OCI-LY1 (cell line): ENCODE results near the gene OGN.

ENCODE experiments used
- H2AFZ ChIP-seq: fragments of 200-600 bp; sonication (generic), shearing (Covaris generic); 2 replicates; pipeline ENCODE4 v1.6.0; 2014; ENCODE audit warnings: antibody characterized with exemption, mild to moderate bottlenecking, low read length
- H3F3A ChIP-seq: fragments of 200-600 bp; sonication (generic), shearing (Covaris generic); 2 replicates; pipeline ENCODE4 v1.6.0; 2014; ENCODE audit warnings: mild to moderate bottlenecking, antibody characterized with exemption, low read length, moderate library complexity; ENCODE audit not compliant: insufficient read depth
- H3K27ac ChIP-seq: fragments of 200-600 bp; sonication (generic); 2 replicates; pipeline ENCODE4 v1.5.1; 2014; ENCODE audit warnings: low read length, mixed run types, mild to moderate bottlenecking, low read depth; ENCODE audit not compliant: poor library complexity, severe bottlenecking
- H3K27me3 ChIP-seq: fragments of 200-600 bp; sonication (generic); 2 replicates; pipeline ENCODE4 v1.6.0; 2014; ENCODE audit warnings: antibody characterized with exemption, mild to moderate bottlenecking, low read length, moderate library complexity; ENCODE audit not compliant: insufficient read depth
- H3K36me3 ChIP-seq: fragments of 200-600 bp; sonication (generic); 2 replicates; pipeline ENCODE4 v1.6.1; 2014; ENCODE audit warnings: mild to moderate bottlenecking, antibody characterized with exemption, low read length, moderate library complexity, mixed read lengths; ENCODE audit not compliant: insufficient read depth
- H3K4me1 ChIP-seq: fragments of 200-600 bp; sonication (generic); 2 replicates; pipeline ENCODE4 v1.5.1; 2014; ENCODE audit warnings: mild to moderate bottlenecking, low read length, moderate library complexity; ENCODE audit not compliant: insufficient read depth, severe bottlenecking
- H3K4me2 ChIP-seq: fragments of 200-600 bp; sonication (generic), shearing (Covaris generic); 2 replicates; pipeline ENCODE4 v1.6.1; 2014; ENCODE audit warnings: low read length
- H3K4me3 ChIP-seq: fragments of 200-600 bp; sonication (generic); 2 replicates; pipeline ENCODE4 v1.5.1; 2014; ENCODE audit warnings: low read length, low read depth, mild to moderate bottlenecking, mixed read lengths; ENCODE audit not compliant: poor library complexity, severe bottlenecking
- H3K79me2 ChIP-seq: fragments of 200-600 bp; shearing (Covaris generic); 2 replicates; pipeline ENCODE4 v1.6.1; 2016; ENCODE audit warnings: mixed run types, low read length, mixed read lengths; ENCODE audit not compliant: insufficient read depth
- H3K9ac ChIP-seq: fragments of 200-600 bp; sonication (generic), shearing (Covaris generic); 2 replicates; pipeline ENCODE4 v1.6.1; 2014; ENCODE audit warnings: mild to moderate bottlenecking, low read length, mixed read lengths
- H3K9me2 ChIP-seq: fragments of 200-600 bp; sonication (generic), shearing (Covaris generic); 2 replicates; pipeline ENCODE4 v1.6.1; 2014; ENCODE audit warnings: low read depth, mild to moderate bottlenecking, low read length, mixed read lengths
- H3K9me3 ChIP-seq: fragments of 200-600 bp; shearing (Covaris generic); 2 replicates; pipeline ENCODE4 v1.6.1; 2014; ENCODE audit warnings: low read length, mixed read lengths
- H4K20me1 ChIP-seq: fragments of 200-600 bp; sonication (generic), shearing (Covaris generic); 2 replicates; pipeline ENCODE4 v1.6.0; 2016; ENCODE audit warnings: mild to moderate bottlenecking, low read length; ENCODE audit not compliant: insufficient read depth
- CTCF ChIP-seq: fragments of 200-600 bp; sonication (generic), shearing (Covaris generic); IDR thresholded peaks from 2 replicates; pipeline ENCODE4 v1.5.1; 2017; ENCODE audit warnings: mild to moderate bottlenecking, antibody characterized with exemption, low read length, moderate library complexity, mixed read lengths
- EZH2 ChIP-seq: fragments of 200-600 bp; sonication (generic), shearing (Covaris generic); IDR thresholded peaks from 2 replicates; pipeline ENCODE4 v1.8.0; 2017; ENCODE audit warnings: borderline replicate concordance, mixed run types, mild to moderate bottlenecking, antibody characterized with exemption, low read length, moderate library complexity, mixed read lengths

The OGN gene

GRCh38 chr9:92435263-92435662, 30.9 kb upstream of the OGN start:
- H3K9me3 ChIP-seq = no peaks in the 10 kb centered on the region
- no peaks in the 10 kb centered on the region for H3F3A ChIP-seq
- no peak overlapping the region for H3K27ac ChIP-seq
- no peak overlapping the region for H3K4me3 ChIP-seq
- no peaks in the 10 kb centered on the region for H3K27me3 ChIP-seq
- H3K9me2 ChIP-seq = no peaks in the 10 kb centered on the region
- H4K20me1 ChIP-seq = no peaks in the 10 kb centered on the region
- H3K4me2 ChIP-seq = no peak overlapping the region
- no peak for TF ChIP-seq CTCF
- no peak for TF ChIP-seq EZH2
- no peaks in the 10 kb centered on the region for H3K36me3 ChIP-seq
- H3K79me2 ChIP-seq = no peaks in the 10 kb centered on the region
- H2AFZ ChIP-seq = no peak overlapping the region
- no peaks in the 10 kb centered on the region for H3K4me1 ChIP-seq
- H3K9ac ChIP-seq = no peak overlapping the region

DNA sequence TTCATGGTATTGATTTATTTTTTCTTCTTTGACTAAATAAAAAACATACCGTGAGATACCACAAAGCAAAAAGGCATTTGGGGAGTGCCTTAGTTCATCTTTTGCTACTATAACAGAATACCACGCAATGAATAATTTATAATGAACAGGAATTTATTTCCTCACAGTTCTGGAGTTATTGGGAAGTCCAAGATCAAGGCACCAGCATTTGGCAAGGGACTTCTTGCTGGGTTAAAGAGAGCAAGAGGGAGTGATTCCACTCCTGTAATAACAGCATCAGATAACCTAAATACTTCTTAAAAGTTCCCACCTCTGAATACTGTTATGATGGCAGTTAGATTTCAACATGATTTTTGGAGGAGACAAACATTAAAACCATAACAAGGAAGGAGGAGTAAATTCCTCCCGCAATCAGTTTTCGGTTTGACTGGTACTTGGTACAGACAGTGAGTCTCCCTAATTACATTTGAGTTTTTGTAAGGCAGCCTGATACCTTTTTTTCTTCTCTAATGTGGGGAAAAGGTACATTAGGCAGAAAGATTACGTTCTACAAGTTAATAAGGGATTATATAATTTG, 28.7 kb upstream of the OGN start:
- Histone ChIP-seq H3K9me3 (no peaks in the 10 kb centered on the region), H3K4me2 (no peak overlapping the region), H3K4me3 (no peak overlapping the region), H4K20me1 (no peaks in the 10 kb centered on the region), H2AFZ (no peak overlapping the region), H3K36me3 (no peaks in the 10 kb centered on the region), H3K79me2 (no peaks in the 10 kb centered on the region), H3K9me2 (no peaks in the 10 kb centered on the region), H3K27ac (no peak overlapping the region), H3F3A (no peaks in the 10 kb centered on the region), H3K27me3 (no peaks in the 10 kb centered on the region), H3K4me1 (no peaks in the 10 kb centered on the region), H3K9ac (no peak overlapping the region)
- TF ChIP-seq CTCF (no peak), EZH2 (no peak)

DNA sequence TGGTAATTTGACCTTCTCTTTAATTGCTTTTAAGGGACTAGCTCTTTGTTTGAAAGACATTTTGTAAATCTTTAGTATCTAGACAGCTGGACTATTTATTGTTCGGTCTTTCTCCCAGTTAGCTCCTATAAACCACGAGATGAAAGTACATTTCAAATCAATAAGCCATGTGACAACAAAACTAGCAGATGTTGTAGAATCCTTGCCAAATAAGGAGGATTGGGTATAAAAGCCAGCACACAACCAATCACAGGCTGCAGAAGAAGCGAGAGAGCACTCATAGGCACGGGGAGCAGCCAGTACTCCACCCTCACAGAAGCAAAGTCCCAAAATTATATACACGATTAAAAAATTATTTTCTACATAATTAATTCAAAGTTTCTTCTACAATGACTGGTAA, 28.0 kb upstream of the OGN start:
- Histone ChIP-seq H3F3A (no peaks in the 10 kb centered on the region), H3K9me2 (no peaks in the 10 kb centered on the region), H3K4me3 (no peak overlapping the region), H3K9me3 (no peaks in the 10 kb centered on the region), H4K20me1 (no peaks in the 10 kb centered on the region), H3K4me1 (no peaks in the 10 kb centered on the region), H3K27me3 (no peaks in the 10 kb centered on the region), H3K27ac (no peak overlapping the region), H3K79me2 (no peaks in the 10 kb centered on the region), H3K9ac (no peak overlapping the region), H3K36me3 (no peaks in the 10 kb centered on the region), H2AFZ (no peak overlapping the region), H3K4me2 (no peak overlapping the region)
- TF ChIP-seq EZH2 (no peak), CTCF (no peak)
